Peyer's patch (tissue), 4 donors: ENCODE data around the gene TULP1. TPM values are rescaled to one million over a fixed set of nuclear protein-coding genes. Genes with fewer than 3 reads are reported as not detected.

Source experiments
- DNase-seq, 3 donors: peaks; one replicate each; pipeline ENCODE4 v3.0.0-alpha.2; 2017 to 2019
- H3K27ac ChIP-seq, 4 donors: fragments of 200-600 bp; sonication (generic); one replicate each; pipeline ENCODE4 v1.5.1; 2016 to 2019
- H3K27me3 ChIP-seq, 2 donors: fragments of 200-600 bp; sonication (generic); one replicate each; pipeline ENCODE4 v1.5.1; 2019
- H3K36me3 ChIP-seq, 3 donors: fragments of 200-600 bp; sonication (generic); one replicate each; pipeline ENCODE4 v1.5.1; 2016 to 2019
- H3K4me1 ChIP-seq, 4 donors: fragments of 200-600 bp; sonication (generic); one replicate each; pipeline ENCODE4 v1.5.1; 2016 to 2019
- H3K4me3 ChIP-seq, 4 donors: fragments of 200-600 bp; sonication (generic); 1 replicate in 3 of 4; 2 replicates in 1 of 4; pipeline ENCODE4 v1.5.1; 2016 to 2019; ENCODE audit warnings: mild to moderate bottlenecking in 1 of 4
- H3K9me3 ChIP-seq, 4 donors: fragments of 200-600 bp; sonication (generic); one replicate each; pipeline ENCODE4 v1.5.1; 2016 to 2019; ENCODE audit warnings: mild to moderate bottlenecking in 1 of 4
- CTCF ChIP-seq, 6 experiments: fragments of 450-650 bp in 4 of 6; fragments of 200-600 bp in 2 of 6; sonication (generic) in 1 of 6; IDR thresholded peaks; one replicate each; pipeline ENCODE4 v1.5.1; 2017 to 2019; ENCODE audit warnings: antibody characterized with exemption in 6 of 6, mild to moderate bottlenecking in 3 of 6, moderate library complexity in 1 of 6
- POLR2A ChIP-seq, 2 donors: fragments of 450-650 bp; IDR thresholded peaks; one replicate each; pipeline ENCODE4 v1.5.1; 2017; ENCODE audit warnings: antibody characterized with exemption in 2 of 2, mild to moderate bottlenecking in 2 of 2, moderate library complexity in 2 of 2
- total RNA-seq, 4 donors: library from RNA; depleted of rRNA; stranded (reverse); fragments of >200 nt; gene quantifications; one replicate each; pipeline ENCODE4 v1.1.0, GENCODE V29; 2016

The TULP1 gene
- total RNA-seq, 4 donors from 2014 or later = not detected

- Histone ChIP-seq H3K27ac (no peak overlapping the region), H3K9me3 (no peaks in the 10 kb centered on the region), H3K36me3 (peaks cover 0 to 82% (median 0%) of the 10 kb centered on the region in 3 donors), H3K4me1 (peaks cover 0 to 3% (median 0%) of the 10 kb centered on the region in 4 donors), H3K27me3 (no peaks in the 10 kb centered on the region), H3K4me3 (no peak overlapping the region)
- DNase-seq = no peak
- TF ChIP-seq POLR2A (IDR thresholded peaks at IDR 0.05) (no peak), CTCF (IDR thresholded peaks at IDR 0.05) (no peak)
Measured at GRCh38 chr6:35480176-35480575, 32.5 kb downstream of the TULP1 start.

GRCh38 chr6:35478259-35478658 lies 34.4 kb downstream of the TULP1 start:
- Histone ChIP-seq H3K4me3 (no peak overlapping the region), H3K36me3 (peaks cover 0 to 84% (median 0%) of the 10 kb centered on the region in 3 donors), H3K27me3 (no peaks in the 10 kb centered on the region), H3K27ac (no peak overlapping the region), H3K4me1 (no peaks in the 10 kb centered on the region), H3K9me3 (no peaks in the 10 kb centered on the region)
- TF ChIP-seq POLR2A (IDR thresholded peaks at IDR 0.05) = no peak
- no peak for TF ChIP-seq CTCF (IDR thresholded peaks at IDR 0.05)
- no peak for DNase-seq

- TF ChIP-seq CTCF (IDR thresholded peaks at IDR 0.05) (no peak), POLR2A (IDR thresholded peaks at IDR 0.05) (no peak)
- Histone ChIP-seq H3K27me3 (no peaks in the 10 kb centered on the region), H3K9me3 (no peaks in the 10 kb centered on the region), H3K36me3 (peaks cover 0 to 81% (median 0%) of the 10 kb centered on the region in 3 donors), H3K4me3 (no peak overlapping the region), H3K27ac (no peak overlapping the region), H3K4me1 (peaks cover 0 to 4% (median 0%) of the 10 kb centered on the region in 4 donors)
- no peak for DNase-seq
Measured at GRCh38 chr6:35477551-35478179, 35.0 kb downstream of the TULP1 start.

- H3K4me1 ChIP-seq = peaks cover 0 to 11% (median 0%) of the 10 kb centered on the region in 4 donors
- DNase-seq = no peak
- no peaks in the 10 kb centered on the region for H3K27me3 ChIP-seq
- no peak overlapping the region for H3K4me3 ChIP-seq
- TF ChIP-seq POLR2A (IDR thresholded peaks at IDR 0.05) = no peak
- no peak for TF ChIP-seq CTCF (IDR thresholded peaks at IDR 0.05)
- H3K36me3 ChIP-seq = peaks cover 0 to 80% (median 0%) of the 10 kb centered on the region in 3 donors
- no peaks in the 10 kb centered on the region for H3K9me3 ChIP-seq
- no peak overlapping the region for H3K27ac ChIP-seq
Measured at GRCh38 chr6:35477028-35477427, 35.7 kb downstream of the TULP1 start.

GRCh38 chr6:35476004-35476403 lies 36.7 kb downstream of the TULP1 start:
- no peaks in the 10 kb centered on the region for H3K9me3 ChIP-seq
- TF ChIP-seq CTCF (IDR thresholded peaks at IDR 0.05) = no peak
- no peak for TF ChIP-seq POLR2A (IDR thresholded peaks at IDR 0.05)
- peaks cover 0 to 18% (median 0%) of the 10 kb centered on the region in 4 donors for H3K4me1 ChIP-seq
- H3K36me3 ChIP-seq = peaks cover 0 to 84% (median 0%) of the 10 kb centered on the region in 3 donors
- no peak overlapping the region for H3K27ac ChIP-seq
- no peak for DNase-seq
- H3K27me3 ChIP-seq = no peaks in the 10 kb centered on the region
- no peak overlapping the region for H3K4me3 ChIP-seq
